ENCODE measurements around the gene ERG. TPM values are rescaled to one million over a fixed set of nuclear protein-coding genes. Genes with fewer than 3 reads are reported as not detected.

Gene ERG
- total and polyA plus RNA-seq, 4 donors: 8.6 to 30.3 (median 21.0) TPM

DNA sequence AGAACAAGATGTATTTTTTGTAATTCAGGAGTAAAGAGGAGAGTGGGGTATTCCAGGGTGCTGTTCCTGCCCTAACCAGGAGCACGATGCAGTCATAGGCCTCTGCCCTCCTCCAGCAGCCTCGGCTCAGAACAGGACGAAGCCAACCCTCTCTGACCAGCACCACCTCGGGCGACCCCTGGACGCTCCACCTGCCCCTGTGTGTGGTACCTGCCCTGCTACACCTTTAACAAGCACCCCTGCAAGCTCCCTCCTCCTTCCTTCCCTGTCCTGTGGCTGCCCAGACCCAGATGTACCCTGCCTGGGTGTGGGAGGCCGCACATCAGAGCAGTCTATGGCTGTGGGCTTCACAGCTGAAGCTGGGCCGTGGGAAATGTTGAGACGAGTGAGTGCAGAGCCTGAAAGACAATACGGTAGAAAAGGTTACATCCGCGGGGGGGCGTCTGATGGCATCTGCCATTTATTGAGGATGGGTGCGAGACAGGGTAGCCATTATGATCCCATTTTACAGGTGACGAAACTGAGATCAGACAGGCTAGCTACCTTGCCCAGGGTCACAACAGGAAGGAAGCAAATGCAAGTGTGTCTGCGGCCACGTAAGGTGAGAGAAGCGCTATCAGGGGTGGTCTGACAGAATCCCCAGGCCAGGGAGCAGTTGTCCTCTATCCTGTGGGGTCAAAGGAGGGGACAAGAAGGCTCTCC, 4.6 kb downstream of the ERG start:
- Histone ChIP-seq H3K27ac (ENCODE audit: low read depth in 1 of 2, low read length in 1 of 2) (peak overlapping the region in 1 of 2 donors; percentile 73), H3K9ac (ENCODE audit: insufficient read depth in 1 of 2, low read length in 2 of 2) (no peak overlapping the region)
- ATAC-seq (ENCODE audit: insufficient read depth, low FRiP score): no peak

GRCh38 chr21:38492007-38492406, 6.3 kb downstream of the ERG start:
- H3K9ac ChIP-seq (ENCODE audit: insufficient read depth in 1 of 2, low read length in 2 of 2): no peak overlapping the region
- no peaks in the 10 kb centered on the region for H3K27me3 ChIP-seq (ENCODE audit: control insufficient read depth in 3 of 3, insufficient read depth in 3 of 3, low read length in 2 of 3)
- DNase-seq: no peak
- no peak overlapping the region for H3K27ac ChIP-seq (ENCODE audit: low read depth in 1 of 2, low read length in 1 of 2)
- no peaks in the 10 kb centered on the region for H3K9me3 ChIP-seq (ENCODE audit: control insufficient read depth in 4 of 4, insufficient read depth in 3 of 4, low read length in 3 of 4)
- WGBS, 2 donors: 26 to 52% methylated on average over 2 to 3 of the region's 3 CpGs
- no peak overlapping the region for H3K4me3 ChIP-seq
- peaks cover 0 to 10% (median 3%) of the 10 kb centered on the region in 5 donors for H3K4me1 ChIP-seq (ENCODE audit: control insufficient read depth in 5 of 5, insufficient read depth in 5 of 5, low read length in 5 of 5)
- ATAC-seq (ENCODE audit: insufficient read depth, low FRiP score): no peak
- no peaks in the 10 kb centered on the region for H3K36me3 ChIP-seq (ENCODE audit: control insufficient read depth in 4 of 4, insufficient read depth in 4 of 4, low read length in 4 of 4)
- TF ChIP-seq, protein P1, sequence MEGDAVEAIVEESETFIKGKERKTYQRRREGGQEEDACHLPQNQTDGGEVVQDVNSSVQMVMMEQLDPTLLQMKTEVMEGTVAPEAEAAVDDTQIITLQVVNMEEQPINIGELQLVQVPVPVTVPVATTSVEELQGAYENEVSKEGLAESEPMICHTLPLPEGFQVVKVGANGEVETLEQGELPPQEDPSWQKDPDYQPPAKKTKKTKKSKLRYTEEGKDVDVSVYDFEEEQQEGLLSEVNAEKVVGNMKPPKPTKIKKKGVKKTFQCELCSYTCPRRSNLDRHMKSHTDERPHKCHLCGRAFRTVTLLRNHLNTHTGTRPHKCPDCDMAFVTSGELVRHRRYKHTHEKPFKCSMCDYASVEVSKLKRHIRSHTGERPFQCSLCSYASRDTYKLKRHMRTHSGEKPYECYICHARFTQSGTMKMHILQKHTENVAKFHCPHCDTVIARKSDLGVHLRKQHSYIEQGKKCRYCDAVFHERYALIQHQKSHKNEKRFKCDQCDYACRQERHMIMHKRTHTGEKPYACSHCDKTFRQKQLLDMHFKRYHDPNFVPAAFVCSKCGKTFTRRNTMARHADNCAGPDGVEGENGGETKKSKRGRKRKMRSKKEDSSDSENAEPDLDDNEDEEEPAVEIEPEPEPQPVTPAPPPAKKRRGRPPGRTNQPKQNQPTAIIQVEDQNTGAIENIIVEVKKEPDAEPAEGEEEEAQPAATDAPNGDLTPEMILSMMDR (IDR thresholded peaks at IDR 0.05; ENCODE audit: control extremely low read depth, extremely low read depth): no peak

More for the DNA sequence above, 4.6 kb downstream of the ERG start:
- 34 to 61% methylated on average over 18 of the region's 18 CpGs for WGBS, 2 donors
- Histone ChIP-seq H3K4me1 (ENCODE audit: control insufficient read depth in 5 of 5, insufficient read depth in 5 of 5, low read length in 5 of 5) (peaks cover 0 to 10% (median 0%) of the 10 kb centered on the region in 5 donors), H3K27me3 (ENCODE audit: control insufficient read depth in 3 of 3, insufficient read depth in 3 of 3, low read length in 2 of 3) (no peaks in the 10 kb centered on the region), H3K4me3 (peak overlapping the region; percentile 2), H3K36me3 (ENCODE audit: control insufficient read depth in 4 of 4, insufficient read depth in 4 of 4, low read length in 4 of 4) (no peaks in the 10 kb centered on the region), H3K9me3 (ENCODE audit: control insufficient read depth in 4 of 4, insufficient read depth in 3 of 4, low read length in 3 of 4) (no peaks in the 10 kb centered on the region)
- no peak for DNase-seq
- TF ChIP-seq, protein P1 (IDR thresholded peaks at IDR 0.05; ENCODE audit: control extremely low read depth, extremely low read depth): no peak

DNA sequence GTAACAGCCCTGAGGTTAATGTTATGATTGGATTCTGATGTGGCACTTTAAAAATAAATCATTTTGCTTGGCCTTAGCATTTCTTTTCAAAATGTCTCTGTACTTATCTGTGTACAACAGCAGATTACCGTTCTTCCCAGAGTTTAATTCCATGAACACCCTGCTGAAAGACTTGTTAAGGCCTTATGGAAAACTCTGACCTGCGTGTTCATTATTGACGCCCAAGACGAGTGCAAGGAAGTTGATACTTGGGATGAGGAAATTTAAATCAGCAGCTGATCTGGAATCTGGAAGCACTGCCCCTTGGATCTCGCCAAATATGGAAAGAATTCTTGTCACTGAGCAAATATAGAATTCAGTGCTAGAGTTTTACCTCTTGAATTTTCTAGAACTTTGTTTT, 6.7 kb downstream of the ERG start:
- DNase-seq (peak in 1 of 3 donors; percentile 50), ATAC-seq (ENCODE audit: insufficient read depth, low FRiP score) (no peak)
- no peaks in the 10 kb centered on the region for H3K27me3 ChIP-seq (ENCODE audit: control insufficient read depth in 3 of 3, insufficient read depth in 3 of 3, low read length in 2 of 3)
- TF ChIP-seq, protein P1 (IDR thresholded peaks at IDR 0.05; ENCODE audit: control extremely low read depth, extremely low read depth): no peak
- no peak overlapping the region for H3K9ac ChIP-seq (ENCODE audit: insufficient read depth in 1 of 2, low read length in 2 of 2)
- H3K9me3 ChIP-seq (ENCODE audit: control insufficient read depth in 4 of 4, insufficient read depth in 3 of 4, low read length in 3 of 4): no peaks in the 10 kb centered on the region
- H3K36me3 ChIP-seq (ENCODE audit: control insufficient read depth in 4 of 4, insufficient read depth in 4 of 4, low read length in 4 of 4): no peaks in the 10 kb centered on the region
- H3K27ac ChIP-seq (ENCODE audit: low read depth in 1 of 2, low read length in 1 of 2): no peak overlapping the region
- no peak overlapping the region for H3K4me3 ChIP-seq
- H3K4me1 ChIP-seq (ENCODE audit: control insufficient read depth in 5 of 5, insufficient read depth in 5 of 5, low read length in 5 of 5): peaks cover 0 to 10% (median 3%) of the 10 kb centered on the region in 5 donors
- 36 to 40% methylated on average over 5 of the region's 5 CpGs for WGBS, 2 donors
